ENCODE data around the gene LRRC15.

GRCh38 chr3:194351952-194352536 lies 17.5 kb downstream of the LRRC15 start:
- TF ChIP-seq CTCF (IDR thresholded peaks at IDR 0.05) (no peak), POLR2A (IDR thresholded peaks at IDR 0.05) (no peak)

Data from thyroid gland (tissue), 4 donors.